Tibial nerve (tissue), 4 donors: ENCODE data around the gene SOWAHC.

Source experiments
- CTCF ChIP-seq, 5 experiments: fragments of 200-600 bp in 3 of 5; fragments of 450-650 bp in 2 of 5; sonication (generic) in 3 of 5; IDR thresholded peaks; one replicate each; pipeline ENCODE4 v1.5.1; 2016 to 2019; ENCODE audit warnings: antibody characterized with exemption in 5 of 5, mild to moderate bottlenecking in 3 of 5, moderate library complexity in 2 of 5
- EP300 ChIP-seq, 2 donors: sonication (generic); formaldehyde crosslinking; IDR thresholded peaks; one replicate each; pipeline ENCODE4 v1.6.1; 2017; ENCODE audit warnings: antibody characterized with exemption in 2 of 2, mild to moderate bottlenecking in 1 of 2

GRCh38 chr2:109631741-109632140 lies 17.6 kb downstream of the SOWAHC start:
- TF ChIP-seq CTCF (IDR thresholded peaks at IDR 0.05) (no peak), EP300 (IDR thresholded peaks at IDR 0.05) (no peak)
